Dedifferentiated amniotic fluid mesenchymal stem cell (primary cell): ENCODE measurements around the gene NPHS1.
"Not testable (repeated sequence)": the region's sequence is repeated elsewhere in the genome, so short reads cannot be mapped to it uniquely, and the experiment has no call there.

ENCODE experiments used
- DNase-seq: peaks from one replicate; pipeline ENCODE4 v3.0.0-alpha.2; 2016; ENCODE audit errors: extremely low spot score

Gene NPHS1

GRCh38 chr19:35879770-35880317, 27.5 kb upstream of the NPHS1 start:
- peak; percentile 89 for DNase-seq

- DNase-seq = no peak
Observed at GRCh38 chr19:35879068-35879467, 26.8 kb upstream of the NPHS1 start.

GRCh38 chr19:35874392-35874930, 22.2 kb upstream of the NPHS1 start:
- no peak for DNase-seq

GRCh38 chr19:35872180-35872579, 19.9 kb upstream of the NPHS1 start:
- DNase-seq = no peak

- no peak for DNase-seq
Observed at GRCh38 chr19:35871611-35872010, 19.3 kb upstream of the NPHS1 start.

GRCh38 chr19:35870798-35871197, 18.5 kb upstream of the NPHS1 start:
- DNase-seq = no peak

GRCh38 chr19:35870124-35870736, 17.9 kb upstream of the NPHS1 start:
- DNase-seq = not testable (repeated sequence)

GRCh38 chr19:35869327-35870123, 17.2 kb upstream of the NPHS1 start:
- peak; percentile 29 for DNase-seq

- no peak for DNase-seq
Observed at GRCh38 chr19:35868823-35869326, 16.6 kb upstream of the NPHS1 start.

GRCh38 chr19:35868172-35868822, 16.0 kb upstream of the NPHS1 start, which contains the start of gene APLP1:
TSS of gene APLP1 (plus strand) at chr19:35868574. CDS start at chr19:35868637, 63 bp downstream.
- DNase-seq = peak; percentile 28

GRCh38 chr19:35863018-35863417, 10.7 kb upstream of the NPHS1 start:
- no peak for DNase-seq

GRCh38 chr19:35862528-35862927, 10.2 kb upstream of the NPHS1 start:
- no peak for DNase-seq

- no peak for DNase-seq
Observed at GRCh38 chr19:35861640-35862160, 9.4 kb upstream of the NPHS1 start.

- no peak for DNase-seq
Observed at GRCh38 chr19:35860818-35861639, 8.7 kb upstream of the NPHS1 start.

- DNase-seq = no peak
Observed at GRCh38 chr19:35860436-35860817, 8.1 kb upstream of the NPHS1 start.

GRCh38 chr19:35859414-35859813, 7.1 kb upstream of the NPHS1 start:
- no peak for DNase-seq

GRCh38 chr19:35858311-35858710, 6.0 kb upstream of the NPHS1 start:
- no peak for DNase-seq

GRCh38 chr19:35856546-35857149, 4.3 kb upstream of the NPHS1 start, which contains the start of gene KIRREL2:
TSS of gene KIRREL2 (plus strand) at chr19:35856911. CDS start at chr19:35857120, 209 bp downstream.
- no peak for DNase-seq

GRCh38 chr19:35853038-35853756, 893 bp upstream of the NPHS1 start:
- no peak for DNase-seq
